Inflammatory macrophage treated with lipopolysaccharide for 1 hour (primary cell): Measurements from ENCODE around the gene ITGA2.

Experiments
- DNase-seq, 2 donors: peaks; one replicate each; pipeline ENCODE4 v3.0.0-alpha.2; 2020 to 2022

The ITGA2 gene

GRCh38 chr5:52989781-52990527 is 802 bp downstream of the ITGA2 start:
- peak in 1 of 2 donors; percentile 12 for DNase-seq

DNA sequence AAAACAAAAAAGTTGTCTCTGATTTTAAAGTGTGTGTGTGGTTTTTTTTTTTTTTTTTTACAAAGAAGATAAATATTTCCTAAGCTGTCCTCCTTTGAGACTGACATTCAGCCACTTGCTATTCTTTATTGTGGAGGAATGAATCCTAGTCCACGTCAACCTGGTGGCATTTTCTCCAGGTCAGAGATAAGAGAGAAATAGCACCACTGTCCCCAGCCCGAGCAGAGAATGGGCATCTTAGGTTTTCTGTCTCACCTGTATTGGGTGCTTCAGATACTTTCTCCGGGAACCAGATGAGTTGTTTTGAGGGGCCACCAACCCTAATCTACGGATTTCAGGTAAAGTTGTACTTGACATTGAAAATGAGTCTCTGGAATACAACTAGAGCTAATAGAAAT is 1.4 kb downstream of the ITGA2 start:
- no peak for DNase-seq

GRCh38 chr5:52993367-52993766 is 4.2 kb downstream of the ITGA2 start:
- DNase-seq, result no peak

- DNase-seq, result no peak
Measured at GRCh38 chr5:52994266-52994665, 5.1 kb downstream of the ITGA2 start.

DNA sequence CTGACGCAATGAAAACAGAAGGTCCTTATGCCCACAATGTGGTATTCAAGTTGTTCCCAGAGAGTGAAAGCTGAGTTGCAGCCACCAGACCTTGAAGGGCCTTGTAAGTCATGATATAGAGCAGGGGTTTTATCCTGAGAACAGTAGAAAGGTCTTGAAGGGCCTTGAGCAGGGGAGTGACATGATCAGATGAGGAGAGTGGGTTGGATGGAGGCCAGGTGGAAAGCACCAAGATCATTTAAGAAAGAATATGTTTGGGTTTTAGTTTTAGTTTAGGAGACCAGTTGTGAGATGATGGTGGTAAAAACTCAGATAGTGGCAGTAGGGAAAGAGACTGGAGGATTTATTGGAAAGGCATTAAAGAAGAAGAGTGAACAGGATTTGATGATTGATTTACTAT is 5.9 kb downstream of the ITGA2 start:
- DNase-seq, result no peak

- no peak for DNase-seq
Measured at GRCh38 chr5:52995914-52996313, 6.8 kb downstream of the ITGA2 start.

DNA sequence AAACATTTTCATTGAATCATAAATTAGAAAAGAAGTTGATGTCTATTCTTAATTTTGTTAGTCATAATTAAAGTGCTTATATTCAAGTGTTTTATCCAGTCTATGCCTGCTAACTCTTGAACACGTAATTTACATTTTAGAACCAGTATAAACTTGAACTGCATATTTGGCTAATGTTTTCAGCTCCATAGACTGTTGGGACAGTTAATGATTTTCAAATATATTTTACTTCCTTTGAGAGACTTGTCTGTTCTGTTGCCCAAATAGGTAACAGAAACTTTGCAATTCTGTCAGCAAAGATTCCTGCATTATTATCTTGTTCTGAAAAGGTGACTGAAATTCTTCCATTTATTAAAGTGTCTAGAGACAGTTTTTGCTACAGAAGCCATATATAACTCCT is 7.8 kb downstream of the ITGA2 start:
- DNase-seq, result no peak

GRCh38 chr5:52997424-52997823 is 8.3 kb downstream of the ITGA2 start:
- no peak for DNase-seq

DNA sequence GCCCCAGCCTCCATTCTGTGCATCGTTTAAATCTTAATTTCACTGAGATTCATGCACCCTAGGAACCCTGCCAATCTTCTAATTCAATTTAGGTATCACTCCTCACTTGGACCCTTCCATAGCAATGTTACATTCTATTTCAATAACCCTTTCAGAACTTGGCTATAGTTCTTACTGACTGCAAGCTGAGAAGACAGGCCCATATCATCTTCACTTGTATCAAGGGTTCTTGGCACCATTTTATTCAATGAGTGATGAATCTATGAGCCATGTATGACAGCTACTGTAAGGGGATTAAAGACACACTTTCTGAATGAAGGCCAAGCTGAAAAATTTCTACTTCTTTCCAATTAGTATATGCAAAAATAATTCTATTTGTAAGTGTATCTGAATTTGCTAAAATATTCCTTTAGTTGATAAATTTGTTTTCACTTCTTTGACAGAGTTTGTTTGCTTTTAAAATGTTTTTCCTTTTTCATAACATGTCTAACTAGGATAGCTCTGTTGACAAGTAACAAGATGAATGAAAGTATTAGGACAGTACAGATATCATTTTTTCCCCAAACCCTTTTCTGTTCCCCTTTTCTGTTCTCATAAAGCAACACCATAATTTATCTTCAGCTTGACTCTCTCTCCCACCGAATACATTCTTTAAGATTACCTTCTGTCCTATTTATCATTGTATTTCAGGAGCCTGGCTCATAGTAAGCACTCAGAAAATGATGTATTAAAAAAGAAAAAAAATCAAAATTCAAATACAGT is 9.6 kb downstream of the ITGA2 start:
- DNase-seq, result no peak

- no peak for DNase-seq
Measured at GRCh38 chr5:52999344-52999949, 10.3 kb downstream of the ITGA2 start.

DNA sequence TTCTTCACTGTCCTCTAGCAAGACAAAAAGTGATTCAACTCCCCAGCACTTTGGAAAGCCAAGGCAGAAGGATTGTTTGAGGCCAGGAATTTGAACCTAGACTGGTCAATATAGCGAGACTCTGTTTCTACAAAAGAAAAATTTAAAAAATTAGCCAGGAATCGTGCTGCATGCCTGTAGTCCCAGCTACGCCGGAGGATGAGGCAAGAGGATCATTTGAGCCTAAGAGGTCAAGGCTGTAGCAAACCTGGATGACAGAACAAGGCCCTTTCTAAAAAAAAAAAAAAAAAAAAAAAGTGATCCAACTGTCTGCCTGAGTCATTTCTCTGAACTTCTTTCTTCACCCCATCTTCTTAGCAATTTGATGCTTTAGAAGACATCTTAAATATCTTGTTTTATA is 12.4 kb downstream of the ITGA2 start:
- no peak for DNase-seq

DNA sequence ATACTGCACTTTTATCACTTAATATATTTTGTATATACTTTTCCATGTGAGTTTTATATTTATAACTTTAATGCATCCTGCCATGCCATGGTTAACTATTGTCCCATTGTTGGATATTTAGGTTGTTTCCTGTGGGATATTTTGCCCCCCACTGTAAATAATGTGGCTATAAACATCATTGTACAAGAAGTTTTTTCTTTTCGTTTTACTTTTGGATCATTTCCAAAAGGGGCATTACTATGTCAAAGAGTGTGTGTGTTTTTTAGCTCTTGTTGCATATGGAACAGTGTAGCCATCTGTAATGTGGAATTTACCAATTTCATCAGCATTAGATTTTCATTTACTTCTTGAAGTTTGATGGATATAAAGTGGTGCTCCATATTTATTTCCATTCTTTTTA is 13.3 kb downstream of the ITGA2 start:
- no peak for DNase-seq

- DNase-seq, result no peak
Measured at GRCh38 chr5:53003144-53003543, 14.0 kb downstream of the ITGA2 start.

- DNase-seq, result no peak
Measured at GRCh38 chr5:53006911-53007890, 18.0 kb downstream of the ITGA2 start.

DNA sequence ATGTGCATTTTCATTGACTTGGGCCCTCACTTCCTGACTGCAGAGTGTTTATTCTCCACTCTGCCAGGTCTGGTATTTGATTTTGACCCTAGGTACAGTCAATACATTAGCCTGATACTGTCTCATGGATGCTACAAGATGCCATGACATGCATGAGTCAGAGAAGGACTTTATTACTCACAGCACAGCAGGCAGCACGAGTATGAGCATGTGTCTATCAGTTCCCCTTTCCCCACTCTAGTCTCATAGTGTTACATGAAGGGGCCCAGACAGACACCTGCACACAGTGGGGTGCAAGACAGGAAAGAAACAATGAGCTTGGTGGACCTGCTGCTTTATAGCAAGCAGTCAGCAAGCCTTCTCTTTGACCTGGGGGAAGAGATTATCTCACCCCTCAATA is 19.6 kb downstream of the ITGA2 start:
- peak; percentile 47 to 65 for DNase-seq

DNA sequence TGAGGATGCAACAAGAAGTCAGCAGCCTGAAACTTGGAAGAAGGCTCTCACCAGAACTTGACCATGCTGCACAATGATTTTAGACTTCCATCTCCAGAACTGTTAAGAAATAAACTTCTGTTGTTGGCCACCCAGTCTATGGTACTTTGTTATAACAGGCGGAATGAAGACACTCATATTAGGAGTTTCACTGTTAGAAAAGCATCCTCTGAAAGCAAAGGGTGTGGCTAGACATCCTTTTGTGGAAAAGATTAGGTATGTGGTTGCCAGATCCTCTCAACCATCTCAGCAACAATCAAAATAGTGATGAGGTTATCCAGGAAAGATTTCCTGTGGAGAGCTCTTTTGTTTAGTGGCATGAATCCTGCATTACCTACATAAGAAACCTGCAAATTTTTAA is 20.7 kb downstream of the ITGA2 start:
- no peak for DNase-seq

DNA sequence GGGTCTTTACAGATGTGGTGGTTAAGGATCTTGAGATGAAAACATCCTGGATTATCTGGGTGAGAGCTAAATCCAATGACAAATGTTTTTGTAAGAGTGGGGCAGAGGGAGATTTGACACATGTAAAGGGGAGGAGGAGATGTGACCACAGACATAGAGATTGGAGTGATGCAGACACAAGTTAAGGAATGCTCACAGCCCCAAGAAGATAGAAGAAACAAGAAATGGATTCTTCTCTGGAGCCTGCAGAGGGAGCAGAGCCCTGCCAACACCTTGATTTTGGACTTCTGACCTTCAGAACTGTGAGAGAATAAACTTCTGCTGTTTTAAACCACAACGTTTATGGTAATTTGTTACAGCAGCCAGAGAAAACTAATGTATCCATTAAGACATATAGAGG is 21.7 kb downstream of the ITGA2 start:
- no peak for DNase-seq

DNA sequence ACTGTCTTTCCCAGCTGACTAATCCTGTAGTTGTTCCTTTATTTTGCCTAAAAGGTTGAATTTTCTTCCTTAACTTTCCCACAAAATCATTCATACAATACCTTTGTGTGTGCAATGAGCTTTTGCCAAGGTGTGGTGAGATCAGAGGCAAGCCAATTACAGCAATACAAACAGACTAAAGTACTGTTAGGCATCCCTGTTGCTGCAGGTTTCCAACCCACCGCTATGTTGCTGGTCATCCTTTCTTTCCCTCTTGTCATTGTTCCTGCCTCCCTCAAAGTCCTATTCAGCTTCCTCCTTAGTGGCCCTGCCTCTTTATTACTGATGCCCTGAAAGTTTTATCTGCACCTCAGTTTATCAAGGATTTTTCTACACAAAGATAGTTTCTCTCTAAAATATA is 22.1 kb downstream of the ITGA2 start:
- no peak for DNase-seq

- DNase-seq, result no peak
Measured at GRCh38 chr5:53013857-53014256, 24.7 kb downstream of the ITGA2 start.

- no peak for DNase-seq
Measured at GRCh38 chr5:53017383-53017782, 28.2 kb downstream of the ITGA2 start.

DNA sequence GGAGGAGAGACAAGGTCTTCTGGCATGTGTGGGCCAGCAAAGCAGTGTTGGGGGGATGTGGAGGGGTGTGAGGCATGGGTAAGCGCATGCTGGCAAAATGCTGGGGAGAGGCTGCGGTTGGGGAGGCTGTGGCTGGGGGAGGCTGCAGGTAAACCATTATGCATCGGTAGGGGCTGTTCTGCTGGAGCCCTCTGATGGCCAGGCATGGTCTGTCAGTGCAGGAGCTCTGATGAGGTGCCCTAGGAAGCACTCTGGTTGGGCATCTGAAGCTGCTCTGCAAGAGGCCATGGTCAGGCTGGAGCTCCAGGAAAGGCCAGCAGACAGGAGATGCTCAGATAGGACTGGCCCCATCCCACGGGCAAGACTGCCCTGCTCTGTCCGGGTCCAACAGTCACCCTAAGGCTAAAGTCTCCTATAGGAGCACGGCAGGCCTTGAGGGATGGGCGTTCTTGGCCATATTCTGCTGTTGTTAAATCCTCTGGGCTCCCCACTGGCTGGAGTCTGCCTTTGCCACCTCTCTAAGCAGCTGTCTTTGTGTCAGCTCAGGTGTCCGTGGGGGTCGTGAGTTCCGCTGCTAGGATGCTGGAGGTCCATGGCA is 28.7 kb downstream of the ITGA2 start:
- DNase-seq, result no peak

- DNase-seq, result no peak
Measured at GRCh38 chr5:53019320-53019719, 30.2 kb downstream of the ITGA2 start.
